HG02938 (cell line): ENCODE results near the gene PCED1B.

Experiments used
- ATAC-seq: cut with Tn5 transposase; IDR thresholded peaks from one replicate; pipeline ENCODE4 v1.9.1; 2021; ENCODE audit warnings: mild to moderate bottlenecking, moderate library complexity; ENCODE audit not compliant: unreplicated experiment

The PCED1B gene

DNA sequence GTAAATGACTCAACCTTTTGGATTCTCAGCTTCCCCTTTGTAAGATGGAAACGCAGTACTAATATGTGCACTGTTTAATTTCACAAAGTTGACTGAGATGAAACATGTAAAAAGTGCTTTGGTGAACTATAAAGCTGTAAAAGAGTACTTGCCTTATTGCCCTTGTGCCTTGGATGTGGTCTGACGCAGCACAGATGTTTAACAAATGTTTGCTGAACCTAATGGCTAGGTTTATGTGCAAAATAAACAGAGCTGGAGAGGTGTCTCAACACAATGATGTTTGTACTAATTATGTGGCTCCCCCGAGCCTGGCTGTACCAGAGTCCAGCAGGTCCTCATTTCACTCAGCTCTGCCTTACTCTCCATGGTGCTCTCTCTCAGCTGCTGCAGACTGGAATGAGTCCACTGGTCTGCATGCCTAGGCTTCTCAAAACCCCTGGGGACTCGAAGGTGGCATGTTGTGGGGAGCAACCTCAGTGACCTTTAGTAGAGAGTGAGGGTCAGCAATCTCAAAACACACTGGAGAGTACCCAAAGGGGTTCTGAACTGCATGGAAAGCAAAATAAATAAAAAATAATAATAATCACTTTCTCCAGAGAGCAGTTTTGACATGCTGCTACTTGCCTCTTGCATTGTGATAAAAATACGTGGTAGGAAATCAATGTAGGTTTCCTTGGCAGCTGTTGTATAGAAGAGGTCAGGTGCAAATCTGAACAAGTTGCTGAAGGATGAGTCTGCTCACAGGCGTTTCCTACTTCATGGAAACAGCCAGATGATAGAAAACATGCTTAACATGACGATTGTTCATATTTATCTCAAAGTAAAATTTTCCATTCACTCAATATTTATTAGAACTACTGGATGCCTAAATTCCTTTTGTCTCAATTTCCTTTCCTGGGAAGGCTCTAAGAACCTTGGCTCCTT lies 8.9 kb downstream of the PCED1B start:
- no peak for ATAC-seq

DNA sequence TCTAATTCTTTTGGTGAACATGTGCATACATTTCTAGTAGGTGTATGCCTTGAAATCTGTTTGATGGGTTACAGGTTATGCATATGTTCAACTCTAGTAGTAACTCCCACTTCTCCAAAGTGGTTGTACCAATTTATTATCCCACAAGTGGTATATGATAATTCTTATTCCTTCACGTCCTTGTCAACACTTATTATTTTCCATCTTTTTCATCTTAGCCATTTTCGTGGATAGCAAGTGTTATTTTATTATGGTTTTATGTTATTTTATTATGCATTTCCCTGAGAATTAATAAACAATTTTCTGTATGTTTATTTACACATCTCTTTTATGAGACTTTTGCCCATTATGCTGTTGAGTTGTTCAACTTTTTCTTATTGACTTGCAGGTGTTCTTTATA lies 11.6 kb downstream of the PCED1B start:
- no peak for ATAC-seq

DNA sequence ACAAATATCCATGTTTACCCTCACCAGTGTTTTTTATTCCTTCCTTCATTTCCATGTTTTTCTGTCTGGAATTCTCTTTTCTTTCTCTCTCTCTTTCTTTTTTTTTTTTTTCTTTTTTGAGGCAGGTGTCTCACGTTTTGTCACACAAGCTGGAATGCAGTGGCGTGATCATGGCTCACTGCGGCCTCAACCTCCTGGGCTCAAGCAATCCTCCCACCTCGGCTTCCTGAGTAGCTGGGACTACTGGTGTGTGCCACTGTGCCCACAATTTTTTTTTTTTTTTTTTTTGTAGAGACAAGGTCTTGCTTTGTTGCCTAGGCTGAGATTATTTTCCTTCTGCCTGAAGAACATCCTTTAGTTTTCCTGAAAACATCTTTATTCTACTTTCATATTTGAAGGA lies 15.4 kb downstream of the PCED1B start:
- ATAC-seq, result no peak

GRCh38 chr12:47095446-47096236 lies 16.2 kb downstream of the PCED1B start:
- no peak for ATAC-seq

DNA sequence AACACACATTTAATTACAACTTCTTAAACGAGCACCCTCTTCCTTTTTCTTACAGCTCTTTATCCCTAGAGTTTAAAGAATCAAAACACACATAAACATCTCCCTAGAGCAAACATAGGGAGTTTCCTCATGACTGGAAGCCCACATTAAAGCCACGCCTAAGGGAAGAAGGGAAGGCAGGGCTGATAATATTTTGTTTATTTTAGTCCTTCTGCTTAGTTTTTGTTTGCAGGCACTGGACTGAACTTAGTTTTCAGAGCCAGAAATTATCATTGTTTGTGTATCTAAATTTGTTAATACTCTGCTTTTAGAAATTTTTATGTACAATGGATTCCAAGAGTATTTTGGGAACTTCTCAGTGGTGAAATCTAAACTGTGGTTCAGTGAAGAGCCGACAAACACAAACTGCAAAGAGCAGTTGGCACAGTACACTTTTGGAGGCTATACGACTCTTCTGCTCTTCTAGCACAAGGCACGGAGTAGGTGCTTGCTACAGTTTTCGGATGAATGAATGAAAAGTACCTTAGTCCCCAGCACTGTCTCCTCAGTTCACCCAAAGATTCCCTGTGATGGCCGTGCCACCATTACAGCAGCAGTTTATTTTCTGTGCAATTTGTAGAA lies 18.0 kb downstream of the PCED1B start:
- ATAC-seq, result no peak

DNA sequence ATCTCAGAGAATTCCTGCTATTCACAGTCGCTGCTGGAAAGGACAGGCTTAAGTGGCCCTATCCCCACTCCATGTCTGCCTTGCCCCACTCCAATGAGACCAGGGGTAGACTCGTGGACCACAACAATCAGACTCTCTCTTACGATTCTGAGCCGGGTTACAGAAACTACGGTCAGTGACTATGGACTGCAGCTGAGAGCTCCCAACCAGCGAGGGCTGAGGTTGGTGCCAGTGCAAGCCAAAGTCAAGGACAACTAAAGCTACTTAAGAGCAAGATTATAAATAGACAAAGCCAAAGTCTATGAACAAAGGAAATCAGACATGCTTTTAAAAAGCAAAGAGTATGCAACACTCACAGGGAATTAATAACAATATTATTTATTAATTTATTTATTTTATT lies 18.7 kb downstream of the PCED1B start:
- ATAC-seq, result no peak

DNA sequence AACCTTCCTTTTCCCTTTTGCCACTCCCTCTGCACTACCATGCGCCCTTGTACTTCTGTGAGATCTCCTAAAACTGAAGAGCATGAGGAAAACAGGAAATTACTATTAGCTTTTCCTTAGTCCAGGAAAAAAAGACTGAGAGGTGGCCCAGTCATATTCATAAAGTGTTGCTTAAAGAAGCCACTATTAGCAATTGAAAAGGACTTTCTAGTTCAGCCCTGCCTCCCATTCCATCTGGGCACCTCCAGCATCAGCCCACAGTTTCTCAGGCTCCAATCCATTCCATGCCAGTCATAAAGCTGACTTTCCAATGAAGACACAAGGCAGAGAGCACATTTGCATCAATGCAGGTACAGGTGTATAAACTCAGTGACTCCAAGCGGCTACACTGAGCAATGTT lies 20.2 kb downstream of the PCED1B start:
- ATAC-seq, result no peak

GRCh38 chr12:47100160-47100559 lies 20.7 kb downstream of the PCED1B start:
- ATAC-seq, result no peak

DNA sequence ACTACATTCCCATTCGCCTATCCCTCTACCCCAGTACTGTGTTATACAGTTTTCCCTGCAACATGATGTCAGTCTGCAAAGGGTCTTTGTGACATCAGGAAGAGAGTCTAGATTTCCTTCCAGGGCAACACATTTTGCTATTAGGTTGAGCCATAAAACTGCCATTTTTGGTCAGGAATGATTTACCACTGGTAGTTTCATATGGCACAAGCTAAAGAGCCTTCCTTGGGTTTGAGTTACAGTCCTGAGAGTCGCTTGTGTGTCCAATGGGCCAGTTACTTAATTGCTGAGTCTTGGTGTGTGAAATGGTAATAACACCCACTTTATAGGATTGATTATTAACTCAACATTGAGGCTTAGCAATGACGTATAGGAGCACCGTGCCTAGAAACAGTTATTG lies 23.0 kb downstream of the PCED1B start:
- no peak for ATAC-seq

GRCh38 chr12:47102845-47103651 lies 23.6 kb downstream of the PCED1B start:
- no peak for ATAC-seq

GRCh38 chr12:47105914-47106674 lies 26.7 kb downstream of the PCED1B start:
- ATAC-seq, result no peak

DNA sequence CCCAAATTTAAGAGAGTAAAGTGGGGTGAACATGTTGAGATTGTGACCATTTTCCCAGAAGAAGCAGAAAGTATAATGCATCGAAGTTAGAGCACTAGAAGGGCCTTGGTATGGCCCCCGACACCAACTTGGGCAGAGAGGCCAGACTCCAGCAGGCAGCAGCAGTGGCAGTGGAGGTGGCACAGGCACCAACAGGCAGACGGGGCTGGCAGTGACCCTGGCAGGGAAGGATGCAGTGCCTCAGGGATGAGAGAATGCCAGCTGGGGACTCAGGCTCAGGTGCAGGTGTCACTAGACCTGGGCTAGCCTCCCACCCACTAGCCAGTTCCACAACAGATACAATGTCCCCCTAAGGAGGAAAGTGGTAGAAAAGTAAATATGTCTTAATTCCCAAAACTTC lies 28.0 kb downstream of the PCED1B start:
- ATAC-seq, result no peak

DNA sequence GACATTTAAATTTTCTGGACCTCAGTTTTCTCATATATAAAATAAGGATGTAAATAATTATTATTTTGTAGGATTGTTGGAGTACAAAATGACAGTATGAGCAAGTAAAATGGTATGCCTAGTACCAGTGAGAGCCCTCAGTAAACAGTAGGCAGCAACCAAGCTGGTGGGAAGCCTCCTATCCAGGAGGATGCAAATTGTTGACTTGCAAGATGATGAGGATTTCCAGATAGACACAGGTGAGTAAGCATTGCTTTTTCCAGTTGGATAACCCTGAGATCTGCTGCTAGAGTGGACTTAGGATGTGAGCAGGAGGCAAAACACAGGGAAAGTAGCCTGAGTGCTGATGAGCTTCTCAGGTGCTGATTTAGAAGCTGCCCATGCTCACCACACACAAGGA lies 28.5 kb downstream of the PCED1B start:
- ATAC-seq, result no peak

- ATAC-seq, result no peak
Measured at GRCh38 chr12:47110011-47110541, 30.7 kb downstream of the PCED1B start.

DNA sequence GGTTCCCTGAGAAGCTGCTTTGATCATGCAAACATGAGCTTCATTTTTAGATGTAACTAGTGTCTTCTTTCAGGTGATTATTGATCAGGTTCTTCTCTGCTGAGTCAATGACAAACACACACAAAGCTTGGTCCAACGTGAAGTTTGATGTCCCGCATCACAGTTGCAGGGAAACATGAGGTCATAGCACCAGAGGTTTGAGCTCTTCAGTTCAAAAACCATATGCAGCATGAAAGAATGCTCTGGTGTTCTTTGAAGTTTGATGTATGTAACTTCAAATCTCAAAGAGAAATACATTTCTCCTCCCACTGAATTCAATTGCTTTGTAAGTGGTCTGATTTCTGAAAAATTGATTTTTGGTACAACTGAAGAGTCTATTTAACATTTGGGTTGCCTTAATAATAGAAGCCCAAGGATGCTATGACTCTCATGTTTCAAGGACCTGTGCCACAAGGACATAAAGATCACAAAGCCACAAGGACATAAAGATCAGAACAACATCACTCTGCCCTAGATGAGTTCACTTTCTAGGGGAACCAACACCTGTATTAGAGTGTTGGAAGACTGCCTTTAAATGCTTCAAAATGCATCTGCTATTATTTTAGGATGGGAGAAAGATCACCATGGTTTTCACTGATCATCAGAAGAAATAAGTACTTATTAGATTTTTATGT lies 31.4 kb downstream of the PCED1B start:
- ATAC-seq, result no peak

DNA sequence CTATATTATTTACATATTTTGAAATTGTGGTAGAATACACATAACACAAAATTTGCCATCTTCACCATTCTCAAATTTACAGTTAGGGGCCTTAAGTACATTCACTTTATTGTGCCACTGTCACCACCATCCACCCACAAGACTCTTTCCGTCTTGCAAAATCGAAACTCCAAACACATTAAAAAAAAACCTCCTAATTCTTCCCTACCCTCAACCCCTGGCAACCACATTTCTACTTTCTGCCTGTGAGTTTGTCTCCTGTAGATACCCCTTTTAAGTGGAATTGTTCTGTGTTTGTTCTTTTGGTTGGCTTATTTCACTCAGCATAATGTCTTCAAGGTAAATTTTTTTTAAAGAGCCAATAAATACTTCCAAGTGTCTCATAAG lies 32.0 kb downstream of the PCED1B start:
- no peak for ATAC-seq

GRCh38 chr12:47111854-47112253 lies 32.4 kb downstream of the PCED1B start:
- no peak for ATAC-seq

GRCh38 chr12:47112679-47113078 lies 33.3 kb downstream of the PCED1B start:
- no peak for ATAC-seq

DNA sequence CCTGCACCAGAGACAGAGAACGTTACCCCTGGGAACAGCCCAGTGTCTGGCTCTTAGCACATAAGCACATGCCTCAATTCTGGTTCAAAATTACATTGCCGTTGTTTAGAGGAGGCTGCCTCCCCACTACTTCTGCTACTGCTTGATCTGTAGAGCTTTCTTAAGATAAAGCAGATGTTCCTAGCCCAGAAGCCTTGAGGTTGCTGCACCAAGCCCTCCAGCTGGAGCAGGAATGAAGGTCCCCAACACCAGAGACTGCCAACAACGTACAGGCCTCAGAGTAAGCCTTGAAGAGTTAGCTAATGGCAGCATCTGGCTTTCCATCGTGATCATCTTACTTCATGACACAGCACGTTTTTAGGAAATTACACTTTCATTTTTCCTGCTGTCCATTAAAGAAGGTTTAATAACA lies 35.1 kb downstream of the PCED1B start:
- no peak for ATAC-seq
